ENCODE results near the gene PAXX.

- TF ChIP-seq CTCF (IDR thresholded peaks at IDR 0.05) = no peak
- no peak for TF ChIP-seq POLR2A (IDR thresholded peaks at IDR 0.05)
These were observed 48.7 kb upstream of the PAXX start for GRCh38 chr9:136943291-136944211.

All from uterus (tissue), 2 donors.